CD4-positive, alpha-beta T cell treated with Interleukin-1 beta for 1 hour (primary cell): ENCODE data around the gene YIPF1.
"Not testable (repeated sequence)": the region's sequence is repeated elsewhere in the genome, so short reads cannot be mapped to it uniquely, and the experiment has no call there.

Source experiments
- DNase-seq, 2 donors: peaks; one replicate each; pipeline ENCODE4 v3.0.0-alpha.2; 2020 to 2022

YIPF1 gene

GRCh38 chr1:53837646-53837923 lies 52.0 kb downstream of the YIPF1 start:
- DNase-seq, result no peak

- DNase-seq, result no peak
Measured at GRCh38 chr1:53835491-53835890, 54.1 kb downstream of the YIPF1 start.

- no peak for DNase-seq
Measured at GRCh38 chr1:53834776-53835175, 54.8 kb downstream of the YIPF1 start.

- no peak for DNase-seq
Measured at GRCh38 chr1:53833393-53833792, 56.2 kb downstream of the YIPF1 start.

GRCh38 chr1:53826367-53826766 lies 63.2 kb downstream of the YIPF1 start:
- no peak for DNase-seq

- no peak for DNase-seq
Measured at GRCh38 chr1:53825306-53825705, 64.3 kb downstream of the YIPF1 start.

GRCh38 chr1:53822931-53823330 lies 66.7 kb downstream of the YIPF1 start:
- DNase-seq, result no peak

GRCh38 chr1:53821380-53821779 lies 68.2 kb downstream of the YIPF1 start:
- DNase-seq, result no peak

- DNase-seq, result no peak
Measured at GRCh38 chr1:53819387-53819786, 70.2 kb downstream of the YIPF1 start.

- not testable (repeated sequence) for DNase-seq
Measured at GRCh38 chr1:53816584-53816983, 73.0 kb downstream of the YIPF1 start.

GRCh38 chr1:53815484-53815883 lies 74.1 kb downstream of the YIPF1 start:
- DNase-seq, result not testable (repeated sequence)

- DNase-seq, result peak in 1 of 2 donors; percentile 6
Measured at GRCh38 chr1:53811414-53811851, 78.2 kb downstream of the YIPF1 start.

GRCh38 chr1:53810497-53810896 lies 79.1 kb downstream of the YIPF1 start:
- no peak for DNase-seq

- no peak for DNase-seq
Measured at GRCh38 chr1:53810007-53810406, 79.6 kb downstream of the YIPF1 start.

- no peak for DNase-seq
Measured at GRCh38 chr1:53807916-53808315, 81.7 kb downstream of the YIPF1 start.

- no peak for DNase-seq
Measured at GRCh38 chr1:53804791-53805505, 84.6 kb downstream of the YIPF1 start.

GRCh38 chr1:53804181-53804580 lies 85.4 kb downstream of the YIPF1 start:
- no peak for DNase-seq
